AG04449 (cell line): Measurements from ENCODE around the gene PTK6.

Experiments used
- CTCF ChIA-PET: fragments of 350-600 bp; formaldehyde crosslinking; extraction: SDS; loops from one replicate; lab custom pipeline; 2021; ENCODE audit warnings: antibody characterized with exemption; lab: Yijun Ruan, JAX
- POLR2A ChIA-PET: fragments of 400-600, 350-600 bp; formaldehyde crosslinking; extraction: SDS; loops from one replicate; lab custom pipeline; 2020; ENCODE audit warnings: antibody characterized with exemption, inconsistent platforms; lab: Yijun Ruan, JAX
- DNase-seq: peaks from one replicate; pipeline ENCODE4 v3.0.0-alpha.2; 2010; ENCODE audit warnings: low read depth, low spot score
- H3K4me3 ChIP-seq: 2 replicates; pipeline ENCODE4 v1.5.1; 2011; ENCODE audit warnings: low read depth, mild to moderate bottlenecking, control low read depth, low read length
- TF ChIP-seq, protein P1 (sequence below): IDR thresholded peaks from one replicate; pipeline ENCODE4 v1.5.1; 2011; ENCODE audit warnings: mild to moderate bottlenecking, moderate library complexity, low read length, control low read depth, inconsistent platforms; ENCODE audit not compliant: insufficient read depth; ENCODE audit errors: missing control alignments

Gene PTK6

GRCh38 chr20:63495167-63495720 lies 41.9 kb downstream of the PTK6 start:
- ChIA-PET CTCF (interaction anchor here (0.9 to 2.9 kb wide), 15 partner anchors 10 to 729 kb away, joined by 3 to 26 read pairs (median 11); partner anchors contain the start of genes PPDPF and PTK6), POLR2A (no interaction called here)

GRCh38 chr20:63494420-63495166 lies 42.6 kb downstream of the PTK6 start:
- H3K4me3 ChIP-seq = no peak overlapping the region
- ChIA-PET CTCF (interaction anchor here (1.5 kb wide), 1 partner anchor 25 kb away, joined by 3 read pairs; the partner anchor contains the start of gene PPDPF), POLR2A (no interaction called here)
- no peak for DNase-seq
- TF ChIP-seq, protein P1, sequence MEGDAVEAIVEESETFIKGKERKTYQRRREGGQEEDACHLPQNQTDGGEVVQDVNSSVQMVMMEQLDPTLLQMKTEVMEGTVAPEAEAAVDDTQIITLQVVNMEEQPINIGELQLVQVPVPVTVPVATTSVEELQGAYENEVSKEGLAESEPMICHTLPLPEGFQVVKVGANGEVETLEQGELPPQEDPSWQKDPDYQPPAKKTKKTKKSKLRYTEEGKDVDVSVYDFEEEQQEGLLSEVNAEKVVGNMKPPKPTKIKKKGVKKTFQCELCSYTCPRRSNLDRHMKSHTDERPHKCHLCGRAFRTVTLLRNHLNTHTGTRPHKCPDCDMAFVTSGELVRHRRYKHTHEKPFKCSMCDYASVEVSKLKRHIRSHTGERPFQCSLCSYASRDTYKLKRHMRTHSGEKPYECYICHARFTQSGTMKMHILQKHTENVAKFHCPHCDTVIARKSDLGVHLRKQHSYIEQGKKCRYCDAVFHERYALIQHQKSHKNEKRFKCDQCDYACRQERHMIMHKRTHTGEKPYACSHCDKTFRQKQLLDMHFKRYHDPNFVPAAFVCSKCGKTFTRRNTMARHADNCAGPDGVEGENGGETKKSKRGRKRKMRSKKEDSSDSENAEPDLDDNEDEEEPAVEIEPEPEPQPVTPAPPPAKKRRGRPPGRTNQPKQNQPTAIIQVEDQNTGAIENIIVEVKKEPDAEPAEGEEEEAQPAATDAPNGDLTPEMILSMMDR = no peak

More at GRCh38 chr20:63495167-63495720, 41.9 kb downstream of the PTK6 start:
- DNase-seq = no peak
- TF ChIP-seq, protein P1 = no peak
- no peak overlapping the region for H3K4me3 ChIP-seq

GRCh38 chr20:63494084-63494419 lies 43.1 kb downstream of the PTK6 start:
- no peak for DNase-seq
- no peak overlapping the region for H3K4me3 ChIP-seq
- TF ChIP-seq, protein P1 = no peak
- ChIA-PET POLR2A (no interaction called here), CTCF (interaction anchor here (1.2 to 1.5 kb wide), 2 partner anchors 26 to 69 kb away, joined by 3 to 4 read pairs; partner anchors contain the start of gene PPDPF)

- ChIA-PET CTCF (interaction anchor here (1.2 to 1.5 kb wide), 2 partner anchors 26 to 69 kb away, joined by 3 to 4 read pairs; partner anchors contain the start of gene PPDPF), POLR2A (no interaction called here)
- TF ChIP-seq, protein P1 = no peak
Measured at GRCh38 chr20:63493563-63494020, 43.6 kb downstream of the PTK6 start.

DNA sequence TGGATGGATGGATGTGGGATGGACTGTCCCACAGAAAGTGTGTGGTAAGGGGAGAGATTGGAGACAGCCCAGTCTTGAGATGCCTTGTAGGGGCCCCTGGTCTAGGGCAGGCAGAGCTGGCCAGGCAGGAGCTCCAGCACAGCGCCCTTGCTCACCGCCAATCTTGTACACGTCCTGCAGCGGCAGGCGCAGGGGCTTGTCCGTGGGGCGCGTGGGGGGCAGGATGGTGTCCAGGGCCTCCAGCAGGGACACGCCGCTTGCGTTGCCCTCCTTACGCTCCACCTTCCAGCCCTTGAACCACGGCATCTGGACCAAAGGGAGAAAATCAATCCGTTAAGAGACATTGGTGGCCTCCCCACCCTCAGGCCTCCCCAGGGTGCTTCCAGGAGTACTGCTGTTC lies 44.2 kb downstream of the PTK6 start:
- POLR2A ChIA-PET = no interaction called here
- TF ChIP-seq, protein P1 = no peak
- CTCF ChIA-PET = interaction anchor here (1.2 to 1.5 kb wide), 2 partner anchors 27 to 68 kb away, joined by 3 to 4 read pairs; partner anchors contain the start of gene PPDPF
- H3K4me3 ChIP-seq = no peak overlapping the region
- DNase-seq = no peak

More at GRCh38 chr20:63493563-63494020, 43.6 kb downstream of the PTK6 start:
- DNase-seq = no peak
- no peak overlapping the region for H3K4me3 ChIP-seq

GRCh38 chr20:63492518-63492917 lies 44.7 kb downstream of the PTK6 start:
- H3K4me3 ChIP-seq = no peak overlapping the region
- TF ChIP-seq, protein P1 = no peak
- no peak for DNase-seq
- ChIA-PET POLR2A (no interaction called here), CTCF (no interaction called here)
